GM13977 (cell line): Measurements from ENCODE around the gene ANLN.

Experiments used
- DNase-seq: peaks from one replicate; pipeline ENCODE4 v3.0.0; 2012; ENCODE audit warnings: low spot score
- in situ Hi-C: fragments of 300-500 bp; cut with MboI; formaldehyde crosslinking; loops from one replicate; pipeline ENCODE4 v1.12.0; 2022; ENCODE audit warnings: low sequenced_read_pairs, low pct_unique_long_range_greater_than_20kb, mixed read lengths, inconsistent platforms; ENCODE audit not compliant: unreplicated experiment
- TF ChIP-seq, protein P1 (sequence below): IDR thresholded peaks from 2 replicates; pipeline ENCODE4 v1.5.1; 2012; ENCODE audit warnings: mild to moderate bottlenecking, control low read depth; ENCODE audit not compliant: insufficient read depth; ENCODE audit errors: extremely low read depth, missing control alignments

The ANLN gene

DNA sequence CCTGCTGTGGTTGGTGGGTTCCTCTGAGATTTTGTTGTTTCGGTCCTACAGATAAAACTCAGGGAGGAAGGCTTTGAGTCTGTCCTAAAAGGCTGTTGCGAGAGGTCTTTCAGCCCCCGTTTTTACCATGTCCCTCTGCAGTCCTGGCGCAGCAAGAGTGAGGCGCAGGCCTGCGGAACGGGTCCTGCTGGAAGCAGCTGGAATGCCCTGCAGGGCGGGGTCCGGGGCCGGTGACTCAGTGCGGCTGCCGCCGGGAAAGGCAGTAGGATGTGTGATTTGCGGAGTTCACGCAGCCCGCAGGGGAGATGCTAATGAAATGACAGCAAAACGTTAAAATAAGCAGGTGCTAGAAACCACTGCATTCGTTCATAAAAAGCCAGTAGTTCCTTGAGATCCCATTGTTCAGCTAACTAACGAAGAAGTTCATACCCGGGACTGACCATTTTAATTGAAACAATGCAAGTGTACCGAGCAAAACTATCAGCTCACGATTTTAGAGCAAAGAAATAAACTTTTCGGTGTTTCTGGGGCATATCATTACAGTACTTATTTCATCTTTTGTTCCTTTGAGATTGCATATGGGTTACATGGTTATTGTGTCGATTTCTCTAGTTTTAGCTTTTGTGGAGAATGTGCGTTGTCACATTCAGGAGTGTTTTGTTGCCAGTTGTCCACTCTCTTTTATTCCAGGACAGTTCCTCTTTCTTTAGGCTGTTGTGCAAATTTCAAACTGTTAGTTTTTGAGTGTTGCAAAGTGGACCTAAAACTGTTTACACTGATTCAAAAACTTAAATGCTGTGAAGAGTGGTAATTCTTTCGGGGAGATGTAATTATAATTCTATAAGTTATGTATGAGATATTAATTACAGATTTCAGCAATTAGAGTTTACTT lies 783 bp downstream of the ANLN start:
- peak; percentile 43 for DNase-seq
- in situ Hi-C loops = no loop called here
- TF ChIP-seq, protein P1, sequence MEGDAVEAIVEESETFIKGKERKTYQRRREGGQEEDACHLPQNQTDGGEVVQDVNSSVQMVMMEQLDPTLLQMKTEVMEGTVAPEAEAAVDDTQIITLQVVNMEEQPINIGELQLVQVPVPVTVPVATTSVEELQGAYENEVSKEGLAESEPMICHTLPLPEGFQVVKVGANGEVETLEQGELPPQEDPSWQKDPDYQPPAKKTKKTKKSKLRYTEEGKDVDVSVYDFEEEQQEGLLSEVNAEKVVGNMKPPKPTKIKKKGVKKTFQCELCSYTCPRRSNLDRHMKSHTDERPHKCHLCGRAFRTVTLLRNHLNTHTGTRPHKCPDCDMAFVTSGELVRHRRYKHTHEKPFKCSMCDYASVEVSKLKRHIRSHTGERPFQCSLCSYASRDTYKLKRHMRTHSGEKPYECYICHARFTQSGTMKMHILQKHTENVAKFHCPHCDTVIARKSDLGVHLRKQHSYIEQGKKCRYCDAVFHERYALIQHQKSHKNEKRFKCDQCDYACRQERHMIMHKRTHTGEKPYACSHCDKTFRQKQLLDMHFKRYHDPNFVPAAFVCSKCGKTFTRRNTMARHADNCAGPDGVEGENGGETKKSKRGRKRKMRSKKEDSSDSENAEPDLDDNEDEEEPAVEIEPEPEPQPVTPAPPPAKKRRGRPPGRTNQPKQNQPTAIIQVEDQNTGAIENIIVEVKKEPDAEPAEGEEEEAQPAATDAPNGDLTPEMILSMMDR = no peak

GRCh38 chr7:36391436-36392198 lies 2.0 kb downstream of the ANLN start:
- in situ Hi-C loops = no loop called here
- DNase-seq = peak; percentile 54
- TF ChIP-seq, protein P1 = no peak

- no peak for DNase-seq
- TF ChIP-seq, protein P1 = no peak
- in situ Hi-C loops = no loop called here
These were observed 4.2 kb downstream of the ANLN start for GRCh38 chr7:36393826-36394225.

- TF ChIP-seq, protein P1 = no peak
- in situ Hi-C loops = no loop called here
- no peak for DNase-seq
These were observed 5.7 kb downstream of the ANLN start for GRCh38 chr7:36395171-36395894.

DNA sequence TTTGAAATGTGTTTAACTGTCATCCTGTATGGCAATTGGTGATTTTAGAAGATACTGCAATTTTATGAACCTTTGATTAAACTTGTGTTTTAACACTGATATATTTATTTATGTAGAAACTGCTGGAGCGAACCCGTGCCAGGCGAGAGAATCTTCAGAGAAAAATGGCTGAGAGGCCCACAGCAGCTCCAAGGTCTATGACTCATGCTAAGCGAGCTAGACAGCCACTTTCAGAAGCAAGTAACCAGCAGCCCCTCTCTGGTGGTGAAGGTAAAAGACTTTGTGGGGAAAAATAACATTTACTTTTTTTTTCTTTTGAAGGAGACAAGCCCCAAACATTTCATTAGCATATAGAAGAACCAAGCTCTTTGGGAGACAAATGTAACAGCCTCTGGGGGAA lies 6.5 kb downstream of the ANLN start:
- DNase-seq = no peak
- in situ Hi-C loops = no loop called here
- TF ChIP-seq, protein P1 = no peak

DNA sequence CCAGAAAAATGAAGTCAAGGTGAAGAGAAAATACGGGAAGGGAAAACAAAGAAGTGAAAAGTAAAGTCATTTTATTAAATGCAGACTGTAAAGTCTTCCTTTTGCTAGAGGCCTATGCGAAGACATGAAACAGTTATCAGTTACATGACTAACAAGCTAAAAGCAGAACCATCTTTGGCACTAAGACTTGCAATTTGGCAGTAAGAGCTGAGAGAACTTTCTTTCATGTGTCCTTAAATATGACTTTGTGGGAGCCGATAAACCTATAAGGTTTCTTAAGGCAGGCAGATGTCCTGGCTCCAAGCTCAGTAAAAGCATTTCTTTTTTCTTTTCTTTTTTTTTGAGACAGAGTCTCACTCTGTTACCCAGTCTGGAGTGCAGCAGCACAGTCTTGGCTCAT lies 10.4 kb downstream of the ANLN start:
- TF ChIP-seq, protein P1 = no peak
- in situ Hi-C loops = no loop called here
- DNase-seq = no peak
